ENCODE data around the gene SNTG2. TPM values are rescaled to one million over a fixed set of nuclear protein-coding genes. Genes with fewer than 3 reads are reported as not detected.

The SNTG2 gene
- total RNA-seq, 1 donor from 2014 or later, result 0.47 TPM

GRCh38 chr2:1234731-1235308 is 284.2 kb downstream of the SNTG2 start:
- Histone ChIP-seq H3K36me3 (no peaks in the 10 kb centered on the region), H3K4me3 (no peak overlapping the region), H3K27me3 (ENCODE audit: low read depth) (peaks cover 23% of the 10 kb centered on the region), H3K4me1 (no peaks in the 10 kb centered on the region), H3K27ac (replicated peaks) (no peak overlapping the region), H3K9me3 (replicated peaks) (peaks cover 7% of the 10 kb centered on the region)
- TF ChIP-seq CTCF (IDR thresholded peaks at IDR 0.05; ENCODE audit: borderline replicate concordance), result no peak
- DNase-seq, result no peak
- intact Hi-C loops (cut with micrococcal nuclease), result no loop called here

- intact Hi-C loops (cut with micrococcal nuclease), result no loop called here
- Histone ChIP-seq H3K36me3 (no peaks in the 10 kb centered on the region), H3K27me3 (ENCODE audit: low read depth) (peaks cover 27% of the 10 kb centered on the region), H3K27ac (replicated peaks) (no peak overlapping the region), H3K4me1 (no peaks in the 10 kb centered on the region), H3K9me3 (replicated peaks) (no peaks in the 10 kb centered on the region), H3K4me3 (no peak overlapping the region)
- no peak for TF ChIP-seq CTCF (IDR thresholded peaks at IDR 0.05; ENCODE audit: borderline replicate concordance)
- DNase-seq, result no peak
Measured at GRCh38 chr2:1235806-1236205, 285.2 kb downstream of the SNTG2 start.

- DNase-seq, result no peak
- no peak for TF ChIP-seq CTCF (IDR thresholded peaks at IDR 0.05; ENCODE audit: borderline replicate concordance)
- H3K9me3 ChIP-seq (replicated peaks), result no peaks in the 10 kb centered on the region
- intact Hi-C loops (cut with micrococcal nuclease), result no loop called here
- H3K27me3 ChIP-seq (ENCODE audit: low read depth), result peaks cover 27% of the 10 kb centered on the region
- no peaks in the 10 kb centered on the region for H3K36me3 ChIP-seq
- no peak overlapping the region for H3K4me3 ChIP-seq
- no peaks in the 10 kb centered on the region for H3K4me1 ChIP-seq
- no peak overlapping the region for H3K27ac ChIP-seq (replicated peaks)
Measured at GRCh38 chr2:1236606-1237005, 286.0 kb downstream of the SNTG2 start.

- Histone ChIP-seq H3K4me3 (no peak overlapping the region), H3K27me3 (ENCODE audit: low read depth) (peaks cover 27% of the 10 kb centered on the region), H3K9me3 (replicated peaks) (no peaks in the 10 kb centered on the region), H3K4me1 (no peaks in the 10 kb centered on the region), H3K27ac (replicated peaks) (no peak overlapping the region), H3K36me3 (no peaks in the 10 kb centered on the region)
- no peak for DNase-seq
- no peak for TF ChIP-seq CTCF (IDR thresholded peaks at IDR 0.05; ENCODE audit: borderline replicate concordance)
- intact Hi-C loops (cut with micrococcal nuclease), result no loop called here
Measured at GRCh38 chr2:1237783-1238182, 287.1 kb downstream of the SNTG2 start.

- peaks cover 36% of the 10 kb centered on the region for H3K27me3 ChIP-seq (ENCODE audit: low read depth)
- no peaks in the 10 kb centered on the region for H3K36me3 ChIP-seq
- TF ChIP-seq CTCF (IDR thresholded peaks at IDR 0.05; ENCODE audit: borderline replicate concordance), result no peak
- no peak overlapping the region for H3K27ac ChIP-seq (replicated peaks)
- peaks cover under 1% of the 10 kb centered on the region for H3K4me1 ChIP-seq
- H3K4me3 ChIP-seq, result no peak overlapping the region
- DNase-seq, result no peak
- intact Hi-C loops (cut with micrococcal nuclease), result no loop called here
- H3K9me3 ChIP-seq (replicated peaks), result no peaks in the 10 kb centered on the region
Measured at GRCh38 chr2:1238598-1239138, 288.0 kb downstream of the SNTG2 start.

Measured in left ventricle myocardium inferior (tissue), 1 donor.